Osteocyte (in vitro differentiated cells): ENCODE data around the gene C1QTNF4. TPM values are rescaled to one million over a fixed set of nuclear protein-coding genes. Genes with fewer than 3 reads are reported as not detected.
"Not testable (repeated sequence)": the region's sequence is repeated elsewhere in the genome, so short reads cannot be mapped to it uniquely, and the experiment has no call there.

Experiments used
- DNase-seq: peaks from one replicate; pipeline ENCODE4 v3.0.0; 2021; ENCODE audit warnings: mixed read lengths; ENCODE audit not compliant: unreplicated experiment; ENCODE audit errors: extremely low spot score
- H3K27ac Mint-ChIP-seq: one replicate; pipeline ENCODE4 v1.8.0; 2021; ENCODE audit warnings: mild to moderate bottlenecking, mixed read lengths; ENCODE audit not compliant: unreplicated experiment
- H3K27me3 Mint-ChIP-seq: one replicate; pipeline ENCODE4 v1.8.0; 2021; ENCODE audit warnings: mixed read lengths; ENCODE audit not compliant: unreplicated experiment
- H3K36me3 Mint-ChIP-seq: one replicate; pipeline ENCODE4 v1.8.0; 2021; ENCODE audit warnings: mixed read lengths; ENCODE audit not compliant: unreplicated experiment
- H3K4me1 Mint-ChIP-seq: one replicate; pipeline ENCODE4 v1.8.0; 2021; ENCODE audit warnings: mixed read lengths; ENCODE audit not compliant: unreplicated experiment
- H3K4me3 Mint-ChIP-seq: one replicate; pipeline ENCODE4 v1.8.0; 2021; ENCODE audit warnings: mild to moderate bottlenecking, moderate library complexity, mixed read lengths; ENCODE audit not compliant: unreplicated experiment
- H3K9me3 Mint-ChIP-seq: one replicate; pipeline ENCODE4 v1.8.0; 2021; ENCODE audit warnings: mixed read lengths; ENCODE audit not compliant: unreplicated experiment
- total RNA-seq: library from RNA; stranded (reverse); gene quantifications from 2 replicates; pipeline ENCODE4 v1.2.1, GENCODE V29; 2021
- TF ChIP-seq, protein P1 (sequence below): fragments of 200-600 bp; sonication (generic); IDR thresholded peaks from 2 replicates; pipeline ENCODE4 v1.5.0; 2021; ENCODE audit warnings: antibody characterized with exemption, mild to moderate bottlenecking, moderate library complexity

C1QTNF4 gene
- total RNA-seq, 1 donor from 2014 or later, result 0.51 TPM

DNA sequence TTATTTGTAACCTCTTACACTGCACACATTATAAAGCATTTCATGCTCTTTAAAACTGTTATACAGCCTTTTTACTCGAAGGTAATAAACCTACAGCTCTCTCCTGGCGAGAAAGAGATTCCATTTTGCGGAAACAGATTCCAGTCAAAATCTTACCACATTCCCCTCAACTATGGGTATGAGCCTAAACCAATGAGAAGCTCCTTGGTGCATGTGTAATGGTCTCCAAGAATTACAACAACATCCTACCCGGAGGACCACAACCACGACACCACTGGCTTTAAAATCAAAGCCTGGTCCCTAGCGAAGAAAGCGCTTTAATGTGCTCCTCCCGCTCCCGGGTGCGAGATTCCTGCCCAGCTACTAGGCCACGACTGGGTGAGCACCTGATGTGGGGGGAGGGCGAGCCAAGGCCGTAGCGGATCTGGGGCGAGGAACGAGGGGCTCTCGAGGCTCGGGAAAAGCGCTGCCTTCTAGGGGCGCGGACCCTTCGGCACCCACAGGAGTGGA is 42.1 kb downstream of the C1QTNF4 start:
- no peaks in the 10 kb centered on the region for H3K27me3 Mint-ChIP-seq
- no peaks in the 10 kb centered on the region for H3K9me3 Mint-ChIP-seq

DNA sequence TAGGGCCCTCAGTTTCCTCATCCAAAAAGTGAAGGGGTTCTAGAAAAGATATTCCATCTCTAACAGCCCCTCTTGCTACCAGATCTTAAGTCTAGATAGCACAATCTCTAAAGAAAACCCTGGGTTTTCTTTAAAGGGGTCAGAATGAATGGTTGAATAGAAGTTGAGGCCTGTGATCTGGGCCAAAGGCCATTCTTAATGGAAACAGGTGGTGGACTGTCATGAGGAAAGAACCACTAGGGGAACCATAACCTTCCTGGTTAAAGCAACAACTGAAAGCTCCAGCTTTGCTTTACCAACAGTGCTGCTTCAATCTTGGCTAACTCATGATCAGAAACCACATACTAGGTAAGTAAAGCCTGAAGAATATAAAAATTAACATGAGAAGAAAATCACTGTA is 43.1 kb downstream of the C1QTNF4 start:
- Mint-ChIP-seq H3K27me3 (no peaks in the 10 kb centered on the region), H3K4me3 (peak overlapping the region; percentile 98), H3K27ac (peak overlapping the region; percentile 95), H3K4me1 (peaks cover 24% of the 10 kb centered on the region), H3K9me3 (no peaks in the 10 kb centered on the region), H3K36me3 (peaks cover 5% of the 10 kb centered on the region)
- TF ChIP-seq, protein P1, sequence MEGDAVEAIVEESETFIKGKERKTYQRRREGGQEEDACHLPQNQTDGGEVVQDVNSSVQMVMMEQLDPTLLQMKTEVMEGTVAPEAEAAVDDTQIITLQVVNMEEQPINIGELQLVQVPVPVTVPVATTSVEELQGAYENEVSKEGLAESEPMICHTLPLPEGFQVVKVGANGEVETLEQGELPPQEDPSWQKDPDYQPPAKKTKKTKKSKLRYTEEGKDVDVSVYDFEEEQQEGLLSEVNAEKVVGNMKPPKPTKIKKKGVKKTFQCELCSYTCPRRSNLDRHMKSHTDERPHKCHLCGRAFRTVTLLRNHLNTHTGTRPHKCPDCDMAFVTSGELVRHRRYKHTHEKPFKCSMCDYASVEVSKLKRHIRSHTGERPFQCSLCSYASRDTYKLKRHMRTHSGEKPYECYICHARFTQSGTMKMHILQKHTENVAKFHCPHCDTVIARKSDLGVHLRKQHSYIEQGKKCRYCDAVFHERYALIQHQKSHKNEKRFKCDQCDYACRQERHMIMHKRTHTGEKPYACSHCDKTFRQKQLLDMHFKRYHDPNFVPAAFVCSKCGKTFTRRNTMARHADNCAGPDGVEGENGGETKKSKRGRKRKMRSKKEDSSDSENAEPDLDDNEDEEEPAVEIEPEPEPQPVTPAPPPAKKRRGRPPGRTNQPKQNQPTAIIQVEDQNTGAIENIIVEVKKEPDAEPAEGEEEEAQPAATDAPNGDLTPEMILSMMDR, result peak; percentile 44
- no peak for DNase-seq

More for the DNA sequence above, 42.1 kb downstream of the C1QTNF4 start:
- Mint-ChIP-seq H3K4me3 (peak overlapping the region; percentile 98), H3K27ac (peak overlapping the region; percentile 95), H3K4me1 (peaks cover 24% of the 10 kb centered on the region), H3K36me3 (peaks cover 5% of the 10 kb centered on the region)
- no peak for DNase-seq
- TF ChIP-seq, protein P1, result no peak

DNA sequence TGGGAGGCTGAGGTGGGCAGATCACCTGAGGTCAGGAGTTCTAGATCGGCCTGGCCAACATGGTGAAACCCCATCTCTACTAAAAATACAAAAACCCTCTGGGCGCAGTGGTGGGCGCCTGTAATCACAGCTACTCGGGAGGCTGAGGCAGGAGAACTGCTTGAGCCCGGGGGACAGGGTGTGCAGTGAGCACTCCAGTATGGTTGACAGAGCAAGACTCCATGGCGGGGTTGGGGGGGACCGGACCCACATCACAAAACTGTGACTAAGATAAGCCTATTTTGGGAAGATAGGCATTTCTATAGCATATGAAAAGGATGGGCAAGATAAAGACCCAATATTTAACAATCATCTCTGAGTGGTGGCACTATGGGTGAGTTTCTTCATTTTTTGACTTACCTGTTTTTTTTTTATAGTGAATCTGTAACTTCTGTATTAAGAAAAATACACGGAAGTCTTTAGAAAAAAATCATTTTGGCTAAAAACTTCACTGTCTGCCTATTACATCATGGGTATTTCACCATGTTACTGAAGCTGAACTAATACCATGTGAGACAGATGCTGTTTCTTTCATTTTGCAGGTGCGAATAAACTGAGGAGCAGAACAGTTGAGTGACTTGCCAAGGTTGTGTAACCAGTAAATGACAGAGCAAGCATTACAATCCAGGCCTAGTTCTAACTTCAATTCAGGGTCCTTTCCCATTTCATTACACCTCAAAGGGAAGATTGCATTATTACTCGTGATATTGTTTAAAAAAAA is 43.7 kb downstream of the C1QTNF4 start:
- TF ChIP-seq, protein P1, result no peak
- DNase-seq, result no peak
- Mint-ChIP-seq H3K4me3 (peak overlapping the region; percentile 22), H3K27ac (peak overlapping the region; percentile 95), H3K27me3 (no peaks in the 10 kb centered on the region), H3K9me3 (no peaks in the 10 kb centered on the region), H3K4me1 (peaks cover 24% of the 10 kb centered on the region), H3K36me3 (peaks cover 5% of the 10 kb centered on the region)

DNA sequence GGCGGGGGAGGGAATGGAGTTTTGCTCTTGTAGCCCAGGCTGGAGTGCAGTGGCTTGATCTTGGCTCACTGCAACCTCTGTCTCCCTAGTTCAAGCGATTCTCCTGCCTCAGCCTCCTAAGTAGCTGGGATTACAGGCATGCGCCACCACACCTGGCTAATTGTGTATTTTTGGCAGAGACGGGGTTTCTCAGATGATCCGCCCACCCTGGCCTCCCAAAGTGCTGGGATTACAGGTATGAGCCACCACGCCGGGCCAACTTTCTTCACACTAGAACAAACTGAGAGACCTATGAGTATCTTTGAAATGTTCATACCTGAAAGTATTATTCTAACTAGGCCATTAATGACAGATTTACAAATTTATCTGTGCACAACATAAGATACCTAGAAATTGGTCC is 47.9 kb downstream of the C1QTNF4 start:
- H3K4me3 Mint-ChIP-seq, H3K9me3 Mint-ChIP-seq, H3K27ac Mint-ChIP-seq, DNase-seq, H3K27me3 Mint-ChIP-seq, H3K36me3 Mint-ChIP-seq: not testable (repeated sequence)
- peaks cover 17% of the 10 kb centered on the region for H3K4me1 Mint-ChIP-seq

DNA sequence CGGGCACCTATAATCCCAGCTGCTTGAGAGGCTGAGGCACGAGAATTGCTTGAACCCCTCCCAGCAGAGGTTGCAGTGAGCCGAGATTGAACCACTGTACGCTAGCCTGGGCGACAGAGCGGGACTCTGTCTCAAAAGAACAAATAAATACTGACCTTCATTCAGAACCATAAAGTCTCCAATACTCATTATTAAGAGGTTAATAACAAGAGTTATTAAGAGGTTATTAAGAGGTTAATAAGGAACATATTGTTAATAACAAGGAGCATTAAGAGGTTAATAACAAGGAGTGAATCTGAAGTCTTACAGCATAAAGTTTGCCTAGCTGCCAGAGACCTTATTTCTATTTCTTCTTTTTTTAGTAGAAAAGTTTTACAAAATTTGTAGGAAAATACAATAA is 48.9 kb downstream of the C1QTNF4 start:
- H3K4me1 Mint-ChIP-seq, result peaks cover 17% of the 10 kb centered on the region
- H3K27ac Mint-ChIP-seq, result no peak overlapping the region
- H3K36me3 Mint-ChIP-seq, result peaks cover 2% of the 10 kb centered on the region
- no peaks in the 10 kb centered on the region for H3K27me3 Mint-ChIP-seq
- no peaks in the 10 kb centered on the region for H3K9me3 Mint-ChIP-seq
- no peak overlapping the region for H3K4me3 Mint-ChIP-seq
- TF ChIP-seq, protein P1, result no peak
- DNase-seq, result no peak
